COR-L47 (cell line): ENCODE results near the gene HNRNPLL.
A peak's percentile ranks its signal among the peaks of the same experiment; 100 is the strongest.
"Not testable (repeated sequence)": the region's sequence is repeated elsewhere in the genome, so short reads cannot be mapped to it uniquely, and the experiment has no call there.

ENCODE experiments used
- DNase-seq: peaks from one replicate; lab custom pipeline; 2025; lab: John Stamatoyannopoulos, UW

HNRNPLL gene

DNA sequence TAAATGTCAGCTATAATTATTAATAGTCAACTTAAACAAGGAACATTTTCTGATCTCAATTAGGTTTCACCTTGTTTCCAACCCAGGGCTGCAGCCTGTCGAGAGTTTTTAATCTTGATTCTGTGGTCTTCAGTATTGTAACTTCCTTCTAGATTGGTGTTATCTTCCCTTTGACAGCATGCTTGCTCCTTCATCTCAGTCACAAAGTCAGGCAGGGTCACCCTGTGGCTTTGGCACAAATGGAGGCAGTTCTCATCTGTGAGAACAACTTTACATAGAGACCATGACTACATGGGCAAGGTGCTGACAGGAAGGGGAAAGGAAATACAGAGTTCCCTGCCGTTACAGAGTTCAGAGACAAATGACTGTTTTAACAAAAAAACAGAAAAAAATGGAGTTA is 50.5 kb downstream of the HNRNPLL start:
- DNase-seq, result no peak

GRCh38 chr2:38551746-38552145 is 51.0 kb downstream of the HNRNPLL start:
- no peak for DNase-seq

DNA sequence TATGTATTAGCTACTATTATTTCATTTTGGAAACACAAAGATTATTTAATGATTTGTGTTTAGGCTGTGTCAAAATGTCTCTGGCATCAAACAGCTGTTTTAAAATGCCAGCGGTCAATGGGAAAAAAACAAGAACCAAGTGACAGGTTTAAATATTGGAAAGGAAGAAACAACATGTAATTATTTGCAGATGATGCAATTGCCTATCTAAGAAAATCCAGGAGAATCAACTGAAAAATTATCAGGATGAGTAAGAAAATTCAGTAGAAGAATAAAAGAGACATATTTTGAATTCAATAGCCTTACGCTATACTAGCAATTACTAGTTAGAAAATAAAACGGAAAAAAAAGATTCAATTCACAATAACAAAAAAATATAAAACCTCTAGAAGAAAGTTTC is 51.6 kb downstream of the HNRNPLL start:
- DNase-seq, result no peak

GRCh38 chr2:38549851-38550250 is 52.9 kb downstream of the HNRNPLL start:
- no peak for DNase-seq

DNA sequence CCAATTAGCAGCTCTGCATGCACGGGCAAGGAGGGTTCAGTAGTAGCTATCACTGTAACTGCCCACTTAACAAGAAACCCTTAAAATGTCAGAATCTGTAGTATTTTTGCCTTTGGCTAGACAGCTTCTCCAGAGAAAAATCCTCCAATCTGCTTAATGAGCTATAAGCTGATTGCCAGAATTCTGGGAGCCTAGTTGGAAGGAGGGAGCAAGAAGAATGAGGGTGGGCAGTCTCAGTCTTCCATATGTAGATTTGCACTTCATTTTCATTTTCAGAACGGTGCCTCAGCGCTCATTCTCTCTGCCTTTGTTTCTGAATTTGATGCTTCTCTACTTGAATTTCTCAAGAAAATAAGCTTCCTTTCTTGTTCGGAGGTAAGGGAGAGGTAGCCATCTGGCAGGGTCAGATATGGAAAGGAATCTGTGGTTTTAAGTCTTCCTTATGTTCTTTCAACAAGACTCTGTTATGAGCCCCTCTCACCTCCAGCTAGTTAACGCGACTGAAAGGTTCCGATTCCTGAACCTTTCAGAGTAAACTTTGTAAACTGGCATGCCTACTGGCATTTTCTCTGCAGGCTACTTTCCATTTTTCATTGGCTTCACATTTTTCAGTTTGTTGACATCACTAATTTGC is 53.5 kb downstream of the HNRNPLL start:
- no peak for DNase-seq

DNA sequence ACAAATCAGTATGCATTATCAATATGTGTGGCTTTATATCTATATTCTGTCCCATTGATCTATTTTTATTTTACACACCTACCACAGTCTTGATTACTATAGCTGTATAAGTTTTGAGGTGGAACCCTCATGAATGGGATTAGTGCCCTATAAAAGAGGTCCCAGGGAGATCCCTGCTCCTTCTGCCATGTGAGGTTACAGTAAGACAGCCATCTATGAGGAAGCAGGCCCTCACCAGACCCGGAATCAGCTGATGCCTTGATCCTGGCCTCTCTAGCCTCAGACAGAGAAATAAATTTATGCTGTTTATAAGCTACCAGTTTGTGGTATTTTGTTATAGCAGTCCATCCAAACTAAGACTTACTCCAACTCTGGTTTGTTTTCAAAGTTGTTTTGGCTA is 54.9 kb downstream of the HNRNPLL start:
- no peak for DNase-seq

- DNase-seq, result no peak
Measured at GRCh38 chr2:38546585-38546984, 56.1 kb downstream of the HNRNPLL start.

- no peak for DNase-seq
Measured at GRCh38 chr2:38546064-38546463, 56.7 kb downstream of the HNRNPLL start.

- DNase-seq, result not testable (repeated sequence)
Measured at GRCh38 chr2:38542248-38542631, 60.5 kb downstream of the HNRNPLL start.

DNA sequence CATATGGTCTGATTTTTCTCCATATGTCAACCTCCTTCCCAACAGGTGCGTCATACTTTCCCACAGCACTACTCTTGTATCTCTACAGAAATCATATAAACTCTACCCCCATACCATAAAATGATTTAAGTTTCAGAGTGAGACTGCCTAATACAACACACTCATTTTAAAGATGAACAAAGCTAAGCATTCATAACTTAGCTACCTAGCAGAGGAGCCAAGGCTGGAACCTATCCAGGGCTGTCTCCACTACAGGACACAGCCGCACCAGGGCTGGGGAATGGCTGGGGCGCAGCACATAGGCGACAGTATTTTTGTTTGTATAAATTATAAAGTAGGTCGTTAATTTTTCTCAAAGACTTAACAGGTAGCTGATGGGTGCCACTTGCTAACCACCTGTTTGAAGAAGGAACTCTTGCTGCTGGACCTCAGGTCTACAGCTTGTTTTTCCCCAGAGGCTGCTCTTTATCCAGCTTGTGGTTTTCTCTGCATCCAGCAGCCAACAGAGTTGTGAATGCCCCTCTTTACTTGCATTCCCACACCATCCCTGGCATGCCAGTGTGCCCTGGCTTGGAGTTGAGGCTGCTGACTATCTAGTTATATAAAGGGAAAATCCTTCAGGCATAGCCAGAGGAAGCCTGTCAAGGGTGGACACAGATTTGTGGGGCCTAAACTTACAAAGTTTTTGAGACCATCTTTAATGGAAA is 62.0 kb downstream of the HNRNPLL start:
- no peak for DNase-seq

- no peak for DNase-seq
Measured at GRCh38 chr2:38539086-38539485, 63.6 kb downstream of the HNRNPLL start.

- no peak for DNase-seq
Measured at GRCh38 chr2:38537937-38538525, 64.7 kb downstream of the HNRNPLL start.

GRCh38 chr2:38537296-38537695 is 65.4 kb downstream of the HNRNPLL start:
- not testable (repeated sequence) for DNase-seq

DNA sequence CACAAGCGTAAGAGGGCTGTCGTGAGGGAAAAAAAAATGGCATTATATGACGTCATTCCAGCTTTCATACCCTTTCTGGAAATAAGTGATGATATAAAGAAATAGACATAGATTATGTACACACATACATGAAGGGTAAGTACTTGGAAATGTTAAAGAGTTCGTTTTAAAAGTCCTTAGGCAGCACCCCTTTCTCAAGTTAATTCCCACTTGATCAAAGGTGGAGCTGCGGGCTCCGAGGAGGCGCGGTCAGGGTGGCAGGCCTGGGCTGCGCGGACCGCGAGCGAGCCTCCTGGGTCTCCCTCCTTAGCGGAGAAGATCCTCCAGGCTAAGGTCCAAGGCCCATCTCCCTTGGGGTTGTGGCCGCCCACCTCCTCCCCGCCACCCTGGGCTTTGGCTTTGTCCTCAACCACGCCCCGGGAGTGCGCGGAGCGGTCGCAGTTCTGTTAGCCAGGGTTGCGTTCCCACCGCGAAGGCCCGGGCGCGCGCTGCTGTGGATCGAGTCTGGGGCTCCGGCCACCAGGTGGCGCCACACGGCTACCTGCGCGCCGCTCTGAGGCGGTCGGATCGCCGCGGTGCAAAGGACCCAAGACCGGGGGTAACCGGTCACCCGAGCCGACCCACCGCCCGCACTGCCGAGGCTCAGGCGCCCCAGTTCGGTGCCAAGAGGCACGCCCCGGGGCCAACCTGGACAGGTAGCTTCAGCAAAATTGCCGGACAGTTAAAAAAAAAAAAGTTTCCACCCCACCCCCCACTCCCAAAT is 66.8 kb downstream of the HNRNPLL start:
- peak; percentile 49 for DNase-seq

GRCh38 chr2:38535404-38535743 is 67.4 kb downstream of the HNRNPLL start:
- DNase-seq, result no peak

- no peak for DNase-seq
Measured at GRCh38 chr2:38534746-38535403, 67.9 kb downstream of the HNRNPLL start.

DNA sequence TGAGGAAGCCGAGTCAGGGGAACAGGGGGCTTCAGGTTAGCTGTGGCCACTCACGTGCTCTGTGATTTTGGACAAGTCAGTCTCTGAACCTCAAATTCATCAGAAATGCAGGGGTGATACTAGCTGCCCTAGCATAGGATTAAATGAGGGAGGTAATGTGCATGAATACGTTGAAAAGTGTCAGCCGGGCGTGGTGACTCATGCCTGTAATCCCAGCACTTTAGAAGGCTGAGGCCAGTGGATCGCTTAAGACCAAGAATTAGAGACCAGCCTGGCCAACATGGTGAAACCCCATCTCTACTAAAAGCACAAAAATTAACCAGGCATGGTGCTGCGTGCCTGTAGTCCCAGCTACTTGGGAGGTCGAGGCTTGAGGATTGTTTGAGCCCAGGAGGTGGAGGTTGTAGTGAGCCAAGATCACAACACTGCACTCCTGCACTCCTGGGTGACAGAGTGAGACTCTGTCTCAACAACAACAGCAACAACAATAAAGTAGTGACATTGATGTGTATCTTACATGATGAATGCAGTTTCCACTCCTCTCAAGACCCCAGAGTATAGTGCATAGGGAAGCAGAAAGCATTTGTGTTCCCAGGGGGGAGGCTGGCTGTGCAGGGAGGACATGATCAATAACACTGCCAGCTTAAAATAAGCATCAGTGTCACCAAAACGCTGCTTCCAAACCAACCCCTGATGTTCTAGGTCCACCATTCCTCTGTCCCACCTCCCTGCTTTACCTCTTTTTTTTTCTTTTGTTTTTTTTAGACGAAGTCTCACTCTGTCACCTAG is 68.8 kb downstream of the HNRNPLL start:
- DNase-seq, result no peak

DNA sequence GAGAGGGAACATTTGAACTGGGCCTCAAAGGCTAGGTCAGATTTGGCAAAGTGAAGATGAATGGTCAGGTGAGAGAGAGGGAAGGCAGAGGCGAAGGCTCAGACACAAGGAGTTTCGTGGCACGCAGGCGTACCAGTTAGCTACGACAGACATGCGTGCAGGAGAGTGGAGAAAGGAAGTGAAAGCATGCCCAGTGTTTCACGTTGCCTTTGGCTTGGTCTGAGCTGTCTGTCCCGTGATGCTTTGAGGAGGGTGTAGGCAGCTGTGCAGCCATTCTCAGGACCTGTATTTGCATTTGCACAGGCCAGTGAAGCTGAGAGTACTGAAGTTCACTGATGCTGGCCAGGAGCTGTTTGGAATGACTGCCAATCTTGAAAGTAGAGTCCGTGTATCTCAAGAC is 69.5 kb downstream of the HNRNPLL start:
- no peak for DNase-seq

DNA sequence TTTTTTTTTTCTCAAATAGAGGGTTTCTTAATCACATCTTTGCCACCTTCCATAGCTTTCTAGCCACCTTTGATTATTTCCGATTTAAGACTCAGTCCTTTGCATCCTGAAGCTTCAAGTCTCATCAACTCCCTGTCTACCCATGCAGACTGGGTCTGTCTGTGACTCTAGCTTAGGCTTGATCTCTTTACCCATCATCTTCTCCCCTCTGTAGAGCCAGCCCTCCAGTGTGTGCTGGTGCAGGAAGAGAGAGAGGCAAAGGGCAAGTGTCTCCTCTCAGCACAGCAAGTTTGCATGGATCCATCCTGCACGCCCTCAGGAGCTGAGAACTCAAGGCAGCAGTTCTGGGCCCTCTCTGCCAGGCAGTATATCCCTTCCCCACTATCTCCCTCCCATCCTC is 70.4 kb downstream of the HNRNPLL start:
- DNase-seq, result no peak

GRCh38 chr2:38529208-38529607 is 73.5 kb downstream of the HNRNPLL start:
- DNase-seq, result no peak

DNA sequence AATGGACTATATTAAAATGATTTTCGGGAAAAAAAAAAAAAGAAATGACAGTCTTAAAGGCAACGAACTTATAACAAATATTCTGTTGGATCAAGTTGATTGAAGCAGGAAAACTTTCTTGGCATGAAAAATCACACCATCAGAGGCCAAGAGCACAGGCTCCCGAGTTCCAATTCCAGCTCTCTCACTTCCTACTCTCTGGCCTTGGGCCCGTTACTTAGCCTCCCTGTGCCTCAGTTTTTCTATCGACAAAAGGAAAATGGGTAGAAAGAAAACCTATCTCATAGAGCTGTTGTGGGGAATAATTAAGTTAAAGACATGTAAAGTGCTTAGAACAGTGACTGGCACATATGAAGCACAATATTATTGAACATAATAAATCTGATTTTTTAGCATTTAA is 74.2 kb downstream of the HNRNPLL start:
- no peak for DNase-seq

DNA sequence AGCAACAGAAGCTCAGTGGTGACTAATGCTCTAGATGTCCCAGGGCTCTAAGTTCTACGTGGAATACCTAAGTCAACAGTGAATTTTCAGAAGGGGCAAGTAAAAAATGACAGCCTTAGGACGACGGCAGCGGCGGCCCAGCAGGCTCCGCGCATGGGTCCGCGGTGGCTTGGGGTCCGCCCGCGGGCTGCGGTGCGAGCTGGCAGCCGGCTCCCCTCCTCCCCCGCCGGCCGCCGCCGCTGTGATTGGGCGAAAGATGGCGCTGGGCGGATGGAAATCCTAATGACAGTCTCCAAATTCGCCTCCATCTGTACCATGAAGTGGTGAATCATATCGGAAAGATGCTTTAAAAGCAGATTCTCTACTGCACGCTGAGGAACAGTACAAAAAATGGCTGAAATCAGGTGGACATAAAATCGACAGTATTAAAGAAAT is 74.7 kb downstream of the HNRNPLL start:
- DNase-seq, result peak; percentile 35
